ENCODE measurements around the gene MESP2.

DNA sequence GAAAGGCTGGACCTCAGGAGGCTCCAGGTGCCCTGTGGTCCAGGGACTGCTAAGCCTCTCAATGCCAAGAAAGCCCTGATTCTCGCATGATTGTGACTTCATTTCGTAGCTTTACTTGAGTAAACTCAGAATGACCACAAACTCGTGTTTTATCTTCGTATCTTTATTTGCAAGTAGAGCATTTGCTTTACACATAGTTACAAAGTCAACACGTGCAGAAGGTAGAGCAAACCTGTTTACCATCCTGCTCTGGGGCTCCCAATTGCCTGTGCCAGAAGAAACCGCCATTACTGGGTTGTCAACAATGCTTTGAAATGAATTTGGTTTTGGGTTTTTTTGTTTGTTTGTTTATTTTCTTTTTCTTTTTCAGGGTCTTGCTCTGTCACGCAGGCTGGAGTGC is 19.2 kb upstream of the MESP2 start:
- TF ChIP-seq BRCA1 (IDR thresholded peaks at IDR 0.05; ENCODE audit: low read depth, low read length) (no peak), EZH2 (IDR thresholded peaks at IDR 0.05; ENCODE audit: low read depth, low read length, severe bottlenecking) (no peak), ZNF274 (IDR thresholded peaks at IDR 0.05; ENCODE audit: borderline replicate concordance, extremely low read depth, low read length) (no peak), BCL11A (IDR thresholded peaks at IDR 0.05; ENCODE audit: low read depth in 2 of 2, low read length in 2 of 2) (no peak), GABPA (IDR thresholded peaks at IDR 0.05; ENCODE audit: borderline replicate concordance, insufficient read depth, low read length) (no peak), POLR2A (IDR thresholded peaks at IDR 0.05; ENCODE audit: control extremely low read depth in 1 of 2, low read depth in 2 of 2, low read length in 2 of 2) (no peak), SP4 (IDR thresholded peaks at IDR 0.05; ENCODE audit: low read length) (no peak), TBP (IDR thresholded peaks at IDR 0.05; ENCODE audit: low read depth, low read length) (no peak), SIX5 (IDR thresholded peaks at IDR 0.05; ENCODE audit: low read depth, low read length) (no peak), RAD21 (IDR thresholded peaks at IDR 0.05 in 1 of 2, conservative IDR thresholded peaks at IDR 0.05 in 1 of 2; ENCODE audit: low read depth in 2 of 2, low read length in 2 of 2) (no peak), POLR2AphosphoS5 (IDR thresholded peaks at IDR 0.05; ENCODE audit: low read depth, low read length) (no peak)
- TF ChIP-seq, protein P1, sequence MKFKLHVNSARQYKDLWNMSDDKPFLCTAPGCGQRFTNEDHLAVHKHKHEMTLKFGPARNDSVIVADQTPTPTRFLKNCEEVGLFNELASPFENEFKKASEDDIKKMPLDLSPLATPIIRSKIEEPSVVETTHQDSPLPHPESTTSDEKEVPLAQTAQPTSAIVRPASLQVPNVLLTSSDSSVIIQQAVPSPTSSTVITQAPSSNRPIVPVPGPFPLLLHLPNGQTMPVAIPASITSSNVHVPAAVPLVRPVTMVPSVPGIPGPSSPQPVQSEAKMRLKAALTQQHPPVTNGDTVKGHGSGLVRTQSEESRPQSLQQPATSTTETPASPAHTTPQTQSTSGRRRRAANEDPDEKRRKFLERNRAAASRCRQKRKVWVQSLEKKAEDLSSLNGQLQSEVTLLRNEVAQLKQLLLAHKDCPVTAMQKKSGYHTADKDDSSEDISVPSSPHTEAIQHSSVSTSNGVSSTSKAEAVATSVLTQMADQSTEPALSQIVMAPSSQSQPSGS (IDR thresholded peaks at IDR 0.05; ENCODE audit: low read length), result no peak
- TF ChIP-seq, protein P2, sequence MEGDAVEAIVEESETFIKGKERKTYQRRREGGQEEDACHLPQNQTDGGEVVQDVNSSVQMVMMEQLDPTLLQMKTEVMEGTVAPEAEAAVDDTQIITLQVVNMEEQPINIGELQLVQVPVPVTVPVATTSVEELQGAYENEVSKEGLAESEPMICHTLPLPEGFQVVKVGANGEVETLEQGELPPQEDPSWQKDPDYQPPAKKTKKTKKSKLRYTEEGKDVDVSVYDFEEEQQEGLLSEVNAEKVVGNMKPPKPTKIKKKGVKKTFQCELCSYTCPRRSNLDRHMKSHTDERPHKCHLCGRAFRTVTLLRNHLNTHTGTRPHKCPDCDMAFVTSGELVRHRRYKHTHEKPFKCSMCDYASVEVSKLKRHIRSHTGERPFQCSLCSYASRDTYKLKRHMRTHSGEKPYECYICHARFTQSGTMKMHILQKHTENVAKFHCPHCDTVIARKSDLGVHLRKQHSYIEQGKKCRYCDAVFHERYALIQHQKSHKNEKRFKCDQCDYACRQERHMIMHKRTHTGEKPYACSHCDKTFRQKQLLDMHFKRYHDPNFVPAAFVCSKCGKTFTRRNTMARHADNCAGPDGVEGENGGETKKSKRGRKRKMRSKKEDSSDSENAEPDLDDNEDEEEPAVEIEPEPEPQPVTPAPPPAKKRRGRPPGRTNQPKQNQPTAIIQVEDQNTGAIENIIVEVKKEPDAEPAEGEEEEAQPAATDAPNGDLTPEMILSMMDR (IDR thresholded peaks at IDR 0.05; ENCODE audit: control extremely low read depth in 1 of 3, insufficient read depth in 1 of 3, low read depth in 1 of 3, low read length in 3 of 3), result no peak
